ENCODE measurements around the gene EML4. TPM values are rescaled to one million over a fixed set of nuclear protein-coding genes. Genes with fewer than 3 reads are reported as not detected.

EML4 gene
- total RNA-seq, 1 donor from 2014 or later: 72.2 TPM

GRCh38 chr2:42238644-42239288, 69.6 kb downstream of the EML4 start:
- peak; percentile 50 for TF ChIP-seq CTCF (conservative IDR thresholded peaks at IDR 0.05)
- Mint-ChIP-seq H3K27ac (ENCODE audit: unreplicated experiment) (no peak overlapping the region), H3K9me3 (no peaks in the 10 kb centered on the region), H3K4me3 (no peak overlapping the region), H3K27me3 (ENCODE audit: low read depth) (no peaks in the 10 kb centered on the region), H3K4me1 (peaks cover 24% of the 10 kb centered on the region), H3K36me3 (ENCODE audit: low read depth) (no peaks in the 10 kb centered on the region)
- DNase-seq (ENCODE audit: low read depth, low spot score): no peak

- no peaks in the 10 kb centered on the region for H3K27me3 Mint-ChIP-seq (ENCODE audit: low read depth)
- DNase-seq (ENCODE audit: low read depth, low spot score): no peak
- no peak for TF ChIP-seq CTCF (conservative IDR thresholded peaks at IDR 0.05)
- no peak overlapping the region for H3K27ac Mint-ChIP-seq (ENCODE audit: unreplicated experiment)
- H3K36me3 Mint-ChIP-seq (ENCODE audit: low read depth): no peaks in the 10 kb centered on the region
- no peaks in the 10 kb centered on the region for H3K9me3 Mint-ChIP-seq
- H3K4me3 Mint-ChIP-seq: no peak overlapping the region
- H3K4me1 Mint-ChIP-seq: peaks cover 19% of the 10 kb centered on the region
Observed at GRCh38 chr2:42239289-42239661, 70.1 kb downstream of the EML4 start.

GRCh38 chr2:42239811-42240210, 70.7 kb downstream of the EML4 start:
- Mint-ChIP-seq H3K4me1 (peaks cover 22% of the 10 kb centered on the region), H3K27ac (ENCODE audit: unreplicated experiment) (no peak overlapping the region), H3K36me3 (ENCODE audit: low read depth) (no peaks in the 10 kb centered on the region), H3K27me3 (ENCODE audit: low read depth) (no peaks in the 10 kb centered on the region), H3K4me3 (no peak overlapping the region), H3K9me3 (no peaks in the 10 kb centered on the region)
- TF ChIP-seq CTCF (conservative IDR thresholded peaks at IDR 0.05): no peak
- no peak for DNase-seq (ENCODE audit: low read depth, low spot score)

- no peak for DNase-seq (ENCODE audit: low read depth, low spot score)
- Mint-ChIP-seq H3K27me3 (ENCODE audit: low read depth) (no peaks in the 10 kb centered on the region), H3K27ac (ENCODE audit: unreplicated experiment) (no peak overlapping the region), H3K4me1 (peaks cover 17% of the 10 kb centered on the region), H3K9me3 (no peaks in the 10 kb centered on the region), H3K36me3 (ENCODE audit: low read depth) (peaks cover 4% of the 10 kb centered on the region), H3K4me3 (no peak overlapping the region)
- TF ChIP-seq CTCF (conservative IDR thresholded peaks at IDR 0.05): no peak
Observed at GRCh38 chr2:42241517-42241916, 72.4 kb downstream of the EML4 start.

GRCh38 chr2:42243297-42243696, 74.1 kb downstream of the EML4 start:
- Mint-ChIP-seq H3K27me3 (ENCODE audit: low read depth) (no peaks in the 10 kb centered on the region), H3K4me1 (peaks cover 17% of the 10 kb centered on the region), H3K4me3 (no peak overlapping the region), H3K36me3 (ENCODE audit: low read depth) (peaks cover 10% of the 10 kb centered on the region), H3K9me3 (no peaks in the 10 kb centered on the region), H3K27ac (ENCODE audit: unreplicated experiment) (no peak overlapping the region)
- TF ChIP-seq CTCF (conservative IDR thresholded peaks at IDR 0.05): no peak
- DNase-seq (ENCODE audit: low read depth, low spot score): no peak
